GM06990 (cell line): ENCODE measurements around the gene KATNAL1.
A peak's percentile ranks its signal among the peaks of the same experiment; 100 is the strongest.

ENCODE experiments used
- DNase-seq: peaks from one replicate; pipeline ENCODE4 v3.0.0-alpha.2; 2011; ENCODE audit not compliant: insufficient read length; ENCODE audit errors: extremely low read depth
- H3K27me3 ChIP-seq: replicated peaks from 2 replicates; pipeline ENCODE4 v1.6.0; 2011; ENCODE audit warnings: low read length; ENCODE audit not compliant: control insufficient read depth, insufficient read depth
- H3K36me3 ChIP-seq: 2 replicates; pipeline ENCODE4 v1.5.1; 2011; ENCODE audit warnings: low read length; ENCODE audit not compliant: control insufficient read depth, insufficient read depth
- H3K4me3 ChIP-seq: replicated peaks from 2 replicates; pipeline ENCODE4 v1.5.1; 2011; ENCODE audit warnings: low read depth, mild to moderate bottlenecking, control low read depth, low read length
- TF ChIP-seq, protein P1 (sequence below): IDR thresholded peaks from 2 replicates; pipeline ENCODE4 v1.5.1; 2011; ENCODE audit warnings: low read length, control low read depth, mild to moderate bottlenecking, inconsistent platforms; ENCODE audit not compliant: insufficient read depth, poor library complexity, severe bottlenecking

The KATNAL1 gene

DNA sequence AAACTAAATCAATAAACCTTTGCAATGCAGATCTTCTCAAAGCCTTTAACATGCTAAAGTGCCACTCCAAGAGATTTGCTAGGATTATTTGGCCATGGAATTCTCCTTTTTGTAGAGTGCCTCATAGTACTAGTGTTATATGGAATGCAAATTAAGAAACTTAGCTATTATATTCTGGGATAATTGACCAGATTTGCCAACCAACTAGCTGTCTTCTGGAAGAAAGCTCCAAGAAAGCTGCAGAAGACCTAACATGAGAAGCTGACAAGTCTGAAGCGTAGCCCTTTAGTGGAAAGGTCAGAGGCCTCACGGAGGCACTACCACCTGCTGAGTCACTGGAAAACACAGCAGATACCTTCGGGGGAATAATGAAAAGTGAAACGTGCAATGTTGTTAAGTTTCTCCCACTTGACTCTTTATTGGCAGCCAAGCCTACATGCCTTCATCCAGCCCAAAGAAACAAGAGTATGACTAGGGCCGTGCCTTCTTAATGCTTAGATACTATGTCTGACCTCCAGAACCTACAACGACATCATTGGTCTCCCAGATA is 29.8 kb upstream of the KATNAL1 start:
- H3K4me3 ChIP-seq: no peak overlapping the region
- TF ChIP-seq, protein P1, sequence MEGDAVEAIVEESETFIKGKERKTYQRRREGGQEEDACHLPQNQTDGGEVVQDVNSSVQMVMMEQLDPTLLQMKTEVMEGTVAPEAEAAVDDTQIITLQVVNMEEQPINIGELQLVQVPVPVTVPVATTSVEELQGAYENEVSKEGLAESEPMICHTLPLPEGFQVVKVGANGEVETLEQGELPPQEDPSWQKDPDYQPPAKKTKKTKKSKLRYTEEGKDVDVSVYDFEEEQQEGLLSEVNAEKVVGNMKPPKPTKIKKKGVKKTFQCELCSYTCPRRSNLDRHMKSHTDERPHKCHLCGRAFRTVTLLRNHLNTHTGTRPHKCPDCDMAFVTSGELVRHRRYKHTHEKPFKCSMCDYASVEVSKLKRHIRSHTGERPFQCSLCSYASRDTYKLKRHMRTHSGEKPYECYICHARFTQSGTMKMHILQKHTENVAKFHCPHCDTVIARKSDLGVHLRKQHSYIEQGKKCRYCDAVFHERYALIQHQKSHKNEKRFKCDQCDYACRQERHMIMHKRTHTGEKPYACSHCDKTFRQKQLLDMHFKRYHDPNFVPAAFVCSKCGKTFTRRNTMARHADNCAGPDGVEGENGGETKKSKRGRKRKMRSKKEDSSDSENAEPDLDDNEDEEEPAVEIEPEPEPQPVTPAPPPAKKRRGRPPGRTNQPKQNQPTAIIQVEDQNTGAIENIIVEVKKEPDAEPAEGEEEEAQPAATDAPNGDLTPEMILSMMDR: no peak
- H3K27me3 ChIP-seq: no peaks in the 10 kb centered on the region
- DNase-seq: no peak
- no peaks in the 10 kb centered on the region for H3K36me3 ChIP-seq

DNA sequence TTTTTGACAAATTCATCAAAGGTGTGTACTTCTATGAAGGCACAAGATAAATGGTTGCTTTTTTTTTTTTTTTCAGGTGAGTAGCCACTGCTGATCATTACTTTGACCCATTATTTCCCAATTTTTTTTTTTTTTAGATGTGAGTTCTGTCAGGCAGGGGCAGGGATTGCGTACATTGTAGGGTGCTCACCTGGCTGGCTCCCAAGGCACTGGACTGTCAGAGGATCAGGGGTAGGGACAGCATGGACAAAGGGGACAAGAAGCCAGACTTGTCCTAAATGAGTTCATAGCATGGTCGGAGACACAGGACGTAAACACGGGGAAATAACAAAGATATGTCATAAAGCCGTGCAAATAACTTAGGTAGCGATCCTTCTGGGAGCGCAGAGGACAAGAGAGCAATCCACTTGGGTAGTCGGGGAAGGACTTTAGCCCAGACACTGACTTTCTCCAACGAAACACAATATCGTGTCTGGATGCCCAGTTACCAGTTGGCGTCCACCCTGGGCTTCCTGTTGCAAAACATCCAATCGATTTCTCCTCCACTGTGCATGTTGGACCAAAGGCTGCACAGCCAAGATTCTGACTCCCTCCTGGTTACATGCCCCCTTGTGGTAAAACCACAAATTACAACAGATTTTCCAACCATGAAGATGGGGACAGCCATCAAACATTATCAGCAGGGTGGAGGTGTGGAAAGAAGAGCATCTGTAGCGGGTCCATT is 27.5 kb upstream of the KATNAL1 start:
- H3K27me3 ChIP-seq: no peaks in the 10 kb centered on the region
- TF ChIP-seq, protein P1: peak; percentile 52
- no peaks in the 10 kb centered on the region for H3K36me3 ChIP-seq
- no peak for DNase-seq
- no peak overlapping the region for H3K4me3 ChIP-seq

DNA sequence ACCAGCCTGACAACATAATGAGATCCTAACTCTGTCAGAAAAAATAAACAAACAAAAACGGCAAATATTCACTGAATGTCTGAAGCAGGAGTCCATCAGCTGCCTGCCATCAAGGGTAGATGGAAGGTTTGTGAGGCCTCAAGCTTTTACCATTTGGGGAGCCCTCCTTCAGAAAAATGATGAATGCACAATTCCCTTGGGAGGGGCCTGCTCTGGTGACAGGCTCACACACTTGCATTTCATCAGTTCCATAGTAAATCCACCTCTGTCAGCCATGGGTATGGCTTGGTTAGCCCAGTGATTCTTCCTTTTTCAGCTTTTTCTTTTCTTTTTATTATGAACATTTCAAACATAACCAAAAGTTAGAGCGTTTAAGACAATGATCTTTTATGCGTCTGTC is 26.3 kb upstream of the KATNAL1 start:
- Histone ChIP-seq H3K36me3 (no peaks in the 10 kb centered on the region), H3K4me3 (no peak overlapping the region), H3K27me3 (no peaks in the 10 kb centered on the region)
- DNase-seq: no peak
- TF ChIP-seq, protein P1: no peak

DNA sequence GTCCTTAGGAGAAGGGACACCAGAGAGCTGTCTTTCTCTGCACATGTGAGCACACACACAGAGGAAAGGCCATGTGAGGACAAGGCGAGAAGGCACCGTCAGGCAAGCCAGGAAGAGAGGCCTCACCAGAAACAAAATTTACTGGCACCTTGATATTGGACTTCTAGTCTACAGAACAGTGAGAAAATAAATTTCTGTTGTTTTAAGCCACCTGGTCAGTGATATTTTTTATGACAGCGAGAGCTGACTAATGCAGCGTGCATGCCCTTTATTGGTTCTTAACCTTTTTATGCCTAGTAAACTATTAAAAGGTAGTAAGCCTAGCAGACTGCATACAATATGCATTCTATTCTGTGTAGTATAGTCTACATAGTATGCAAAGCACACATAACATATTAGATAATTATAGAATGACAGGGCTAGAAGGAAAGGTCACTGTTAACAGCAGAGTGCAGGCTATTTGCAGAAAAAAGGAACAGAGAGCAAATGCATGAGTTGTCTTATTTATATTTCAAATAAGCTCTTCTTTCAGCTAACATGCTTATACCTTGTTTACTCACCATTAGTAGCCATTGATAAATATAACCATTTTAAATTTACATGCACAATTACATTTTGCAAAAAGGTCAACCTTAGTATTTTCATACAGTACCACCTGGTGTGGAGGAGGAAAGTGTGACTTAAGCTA is 25.2 kb upstream of the KATNAL1 start:
- DNase-seq: no peak
- Histone ChIP-seq H3K27me3 (no peaks in the 10 kb centered on the region), H3K36me3 (no peaks in the 10 kb centered on the region), H3K4me3 (no peak overlapping the region)
- TF ChIP-seq, protein P1: no peak

DNA sequence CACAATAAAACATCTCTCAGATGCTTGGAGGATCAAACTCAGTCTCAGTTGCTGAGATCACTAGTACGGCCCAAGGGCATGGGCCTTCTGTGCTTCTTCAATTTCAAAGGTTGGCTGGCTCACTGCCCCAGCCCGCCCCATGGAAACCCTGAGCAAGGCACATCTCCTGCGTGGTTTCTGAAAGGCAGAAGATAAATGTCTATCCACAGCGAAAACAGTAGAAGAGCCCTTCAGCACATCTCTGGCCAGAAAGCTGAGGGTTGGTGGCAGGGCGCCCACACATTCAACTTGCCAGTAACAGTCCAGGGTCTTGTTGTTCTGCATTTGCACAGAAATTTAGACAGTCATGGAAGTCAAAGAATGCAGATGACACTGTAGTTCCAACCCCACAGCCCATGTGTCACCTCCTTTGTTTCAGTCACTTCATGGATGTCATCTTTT is 24.0 kb upstream of the KATNAL1 start:
- H3K36me3 ChIP-seq: no peaks in the 10 kb centered on the region
- no peaks in the 10 kb centered on the region for H3K27me3 ChIP-seq
- TF ChIP-seq, protein P1: no peak
- H3K4me3 ChIP-seq: no peak overlapping the region
- no peak for DNase-seq
